ENCODE measurements around the gene HNRNPCL1. TPM values are rescaled to one million over a fixed set of nuclear protein-coding genes. Genes with fewer than 3 reads are reported as not detected.
"Not testable (repeated sequence)": the region's sequence is repeated elsewhere in the genome, so short reads cannot be mapped to it uniquely, and the experiment has no call there.

Gene HNRNPCL1
- polyA plus RNA-seq: not detected
- long read RNA-seq, donor 1: 0 reads
- long read RNA-seq, donor 2: 0 reads
- long read RNA-seq, donor 3: 0 reads
- long read RNA-seq, donor 4: 0 reads
- long read RNA-seq, donor 5: 0 reads
- long read RNA-seq, donor 6: 0 reads
- long read RNA-seq, donor 7: 0 reads
- long read RNA-seq, donor 8: 0 reads
- long read RNA-seq, donor 9: 0 reads
- long read RNA-seq, donor 10: 0 reads
- long read RNA-seq, donor 11: 0 reads

GRCh38 chr1:12848620-12849019 is at the start of gene HNRNPCL1:
HNRNPCL1 (minus strand) TSS chr1:12848720; CDS start chr1:12848289, 431 bp downstream.
- H3K36me3 ChIP-seq (ENCODE audit: control insufficient read depth, insufficient read depth, low read length); H3K4me1 ChIP-seq (ENCODE audit: control insufficient read depth, insufficient read depth, low read length); H3K4me3 ChIP-seq (ENCODE audit: low read length); H3K27ac ChIP-seq (ENCODE audit: low read length); DNase-seq; H3K27me3 ChIP-seq (ENCODE audit: control insufficient read depth, insufficient read depth, low read length); H3K9me3 ChIP-seq (ENCODE audit: control insufficient read depth, low read depth, low read length): not testable (repeated sequence)
- WGBS (ENCODE audit: insufficient coverage, low lambda C conversion rate): no CpG with 5 or more reads among the region's 7 CpGs

GRCh38 chr1:12898170-12898569 is 49.6 kb upstream of the HNRNPCL1 start, which contains the start of gene PRAMEF10:
PRAMEF10 (minus strand) TSS chr1:12898270; CDS start chr1:12895847, 2,423 bp downstream.
- H3K27ac ChIP-seq (ENCODE audit: low read length); H3K4me1 ChIP-seq (ENCODE audit: control insufficient read depth, insufficient read depth, low read length); H3K27me3 ChIP-seq (ENCODE audit: control insufficient read depth, insufficient read depth, low read length); H3K36me3 ChIP-seq (ENCODE audit: control insufficient read depth, insufficient read depth, low read length); H3K4me3 ChIP-seq (ENCODE audit: low read length); H3K9me3 ChIP-seq (ENCODE audit: control insufficient read depth, low read depth, low read length); DNase-seq: not testable (repeated sequence)
- WGBS (ENCODE audit: insufficient coverage, low lambda C conversion rate): no CpG with 5 or more reads among the region's 1 CpG

GRCh38 chr1:12886101-12886500 is 37.6 kb upstream of the HNRNPCL1 start, which contains the start of gene PRAMEF4:
PRAMEF4 (minus strand) TSS chr1:12886201; CDS start chr1:12883394, 2,807 bp downstream.
- not testable (repeated sequence) for H3K27me3 ChIP-seq (ENCODE audit: control insufficient read depth, insufficient read depth, low read length); H3K9me3 ChIP-seq (ENCODE audit: control insufficient read depth, low read depth, low read length); H3K4me3 ChIP-seq (ENCODE audit: low read length); DNase-seq; H3K27ac ChIP-seq (ENCODE audit: low read length); H3K36me3 ChIP-seq (ENCODE audit: control insufficient read depth, insufficient read depth, low read length); H3K4me1 ChIP-seq (ENCODE audit: control insufficient read depth, insufficient read depth, low read length)
- WGBS (ENCODE audit: insufficient coverage, low lambda C conversion rate): no CpG with 5 or more reads among the region's 3 CpGs

GRCh38 chr1:12878453-12878852 is 29.9 kb upstream of the HNRNPCL1 start:
- no CpG with 5 or more reads among the region's 4 CpGs for WGBS (ENCODE audit: insufficient coverage, low lambda C conversion rate)

GRCh38 chr1:12863131-12863880 is 14.8 kb upstream of the HNRNPCL1 start:
- H3K4me3 ChIP-seq (ENCODE audit: low read length); H3K27me3 ChIP-seq (ENCODE audit: control insufficient read depth, insufficient read depth, low read length); H3K36me3 ChIP-seq (ENCODE audit: control insufficient read depth, insufficient read depth, low read length); DNase-seq; H3K4me1 ChIP-seq (ENCODE audit: control insufficient read depth, insufficient read depth, low read length); H3K27ac ChIP-seq (ENCODE audit: low read length); H3K9me3 ChIP-seq (ENCODE audit: control insufficient read depth, low read depth, low read length): not testable (repeated sequence)
- WGBS (ENCODE audit: insufficient coverage, low lambda C conversion rate): no CpG with 5 or more reads among the region's 7 CpGs

More at GRCh38 chr1:12878453-12878852, 29.9 kb upstream of the HNRNPCL1 start:
- not testable (repeated sequence) for H3K4me1 ChIP-seq (ENCODE audit: control insufficient read depth, insufficient read depth, low read length); H3K27me3 ChIP-seq (ENCODE audit: control insufficient read depth, insufficient read depth, low read length); DNase-seq; H3K36me3 ChIP-seq (ENCODE audit: control insufficient read depth, insufficient read depth, low read length); H3K9me3 ChIP-seq (ENCODE audit: control insufficient read depth, low read depth, low read length); H3K4me3 ChIP-seq (ENCODE audit: low read length); H3K27ac ChIP-seq (ENCODE audit: low read length)

- not testable (repeated sequence) for H3K4me1 ChIP-seq (ENCODE audit: control insufficient read depth, insufficient read depth, low read length); H3K9me3 ChIP-seq (ENCODE audit: control insufficient read depth, low read depth, low read length); H3K27me3 ChIP-seq (ENCODE audit: control insufficient read depth, insufficient read depth, low read length); H3K4me3 ChIP-seq (ENCODE audit: low read length); H3K36me3 ChIP-seq (ENCODE audit: control insufficient read depth, insufficient read depth, low read length); H3K27ac ChIP-seq (ENCODE audit: low read length); DNase-seq
- WGBS (ENCODE audit: insufficient coverage, low lambda C conversion rate): no CpG with 5 or more reads among the region's 2 CpGs
Measured at GRCh38 chr1:12856786-12857185, 8.3 kb upstream of the HNRNPCL1 start, which contains the start of gene PRAMEF2. PRAMEF2 (plus strand) TSS chr1:12857086; CDS start chr1:12859010, 1,924 bp downstream.

- Histone ChIP-seq H3K27ac (ENCODE audit: low read length) (no peak overlapping the region), H3K36me3 (ENCODE audit: control insufficient read depth, insufficient read depth, low read length) (no peaks in the 10 kb centered on the region), H3K4me3 (ENCODE audit: low read length) (no peak overlapping the region), H3K27me3 (ENCODE audit: control insufficient read depth, insufficient read depth, low read length) (no peaks in the 10 kb centered on the region), H3K9me3 (ENCODE audit: control insufficient read depth, low read depth, low read length) (no peaks in the 10 kb centered on the region), H3K4me1 (ENCODE audit: control insufficient read depth, insufficient read depth, low read length) (no peaks in the 10 kb centered on the region)
- DNase-seq: no peak
- WGBS (ENCODE audit: insufficient coverage, low lambda C conversion rate): no CpG with 5 or more reads among the region's 4 CpGs
Measured at GRCh38 chr1:12851779-12852178, 3.3 kb upstream of the HNRNPCL1 start.

GRCh38 chr1:12833251-12833650 is 15.3 kb downstream of the HNRNPCL1 start:
- WGBS (ENCODE audit: insufficient coverage, low lambda C conversion rate): no CpG with 5 or more reads among the region's 2 CpGs

GRCh38 chr1:12831310-12831709 is 17.2 kb downstream of the HNRNPCL1 start, which contains the start of gene PRAMEF11:
PRAMEF11 (minus strand) TSS chr1:12831410; CDS start chr1:12828789, 2,621 bp downstream.
- H3K4me3 ChIP-seq (ENCODE audit: low read length); H3K36me3 ChIP-seq (ENCODE audit: control insufficient read depth, insufficient read depth, low read length); H3K4me1 ChIP-seq (ENCODE audit: control insufficient read depth, insufficient read depth, low read length); DNase-seq; H3K9me3 ChIP-seq (ENCODE audit: control insufficient read depth, low read depth, low read length); H3K27me3 ChIP-seq (ENCODE audit: control insufficient read depth, insufficient read depth, low read length); H3K27ac ChIP-seq (ENCODE audit: low read length): not testable (repeated sequence)
- 0% methylated on average over 1 of the region's 3 CpGs for WGBS (ENCODE audit: insufficient coverage, low lambda C conversion rate)

More at GRCh38 chr1:12833251-12833650, 15.3 kb downstream of the HNRNPCL1 start:
- DNase-seq; H3K9me3 ChIP-seq (ENCODE audit: control insufficient read depth, low read depth, low read length); H3K27ac ChIP-seq (ENCODE audit: low read length); H3K4me3 ChIP-seq (ENCODE audit: low read length); H3K4me1 ChIP-seq (ENCODE audit: control insufficient read depth, insufficient read depth, low read length); H3K36me3 ChIP-seq (ENCODE audit: control insufficient read depth, insufficient read depth, low read length); H3K27me3 ChIP-seq (ENCODE audit: control insufficient read depth, insufficient read depth, low read length): not testable (repeated sequence)

GRCh38 chr1:12819061-12819460 is 29.5 kb downstream of the HNRNPCL1 start:
- no CpG with 5 or more reads among the region's 6 CpGs for WGBS (ENCODE audit: insufficient coverage, low lambda C conversion rate)

More at GRCh38 chr1:12819061-12819460, 29.5 kb downstream of the HNRNPCL1 start:
- H3K27ac ChIP-seq (ENCODE audit: low read length); H3K4me3 ChIP-seq (ENCODE audit: low read length); H3K4me1 ChIP-seq (ENCODE audit: control insufficient read depth, insufficient read depth, low read length); H3K36me3 ChIP-seq (ENCODE audit: control insufficient read depth, insufficient read depth, low read length); DNase-seq; H3K27me3 ChIP-seq (ENCODE audit: control insufficient read depth, insufficient read depth, low read length); H3K9me3 ChIP-seq (ENCODE audit: control insufficient read depth, low read depth, low read length): not testable (repeated sequence)

Measured in large intestine (tissue), 12 donors.